ENCODE results near the gene PARP2. TPM values are rescaled to one million over a fixed set of nuclear protein-coding genes. Genes with fewer than 3 reads are reported as not detected.

The PARP2 gene
- total RNA-seq, 1 donor from 2014 or later: 50.7 TPM

- peaks cover 14% of the 10 kb centered on the region for H3K36me3 Mint-ChIP-seq (ENCODE audit: low read depth)
- no peaks in the 10 kb centered on the region for H3K9me3 Mint-ChIP-seq
Observed at GRCh38 chr14:20328705-20329104, 14.7 kb upstream of the PARP2 start.

GRCh38 chr14:20329355-20329754 is 14.1 kb upstream of the PARP2 start:
- peaks cover 10% of the 10 kb centered on the region for H3K36me3 Mint-ChIP-seq (ENCODE audit: low read depth)
- H3K4me1 Mint-ChIP-seq: peaks cover 51% of the 10 kb centered on the region
- H3K27ac Mint-ChIP-seq (ENCODE audit: unreplicated experiment): no peak overlapping the region
- no peak for DNase-seq (ENCODE audit: low read depth, low spot score)
- no peak for TF ChIP-seq CTCF (conservative IDR thresholded peaks at IDR 0.05)
- H3K4me3 Mint-ChIP-seq: peak overlapping the region; percentile 36
- no peaks in the 10 kb centered on the region for H3K9me3 Mint-ChIP-seq
- no peaks in the 10 kb centered on the region for H3K27me3 Mint-ChIP-seq (ENCODE audit: low read depth)

More at GRCh38 chr14:20328705-20329104, 14.7 kb upstream of the PARP2 start:
- DNase-seq (ENCODE audit: low read depth, low spot score): no peak
- no peak for TF ChIP-seq CTCF (conservative IDR thresholded peaks at IDR 0.05)
- Mint-ChIP-seq H3K4me3 (no peak overlapping the region), H3K27me3 (ENCODE audit: low read depth) (no peaks in the 10 kb centered on the region), H3K4me1 (peaks cover 51% of the 10 kb centered on the region), H3K27ac (ENCODE audit: unreplicated experiment) (no peak overlapping the region)

GRCh38 chr14:20331053-20331613 is 12.3 kb upstream of the PARP2 start:
- Mint-ChIP-seq H3K27me3 (ENCODE audit: low read depth) (no peaks in the 10 kb centered on the region), H3K4me1 (peaks cover 51% of the 10 kb centered on the region), H3K27ac (ENCODE audit: unreplicated experiment) (no peak overlapping the region), H3K9me3 (no peaks in the 10 kb centered on the region), H3K36me3 (ENCODE audit: low read depth) (peaks cover 7% of the 10 kb centered on the region), H3K4me3 (peak overlapping the region; percentile 83)
- DNase-seq (ENCODE audit: low read depth, low spot score): no peak
- TF ChIP-seq CTCF (conservative IDR thresholded peaks at IDR 0.05): no peak

GRCh38 chr14:20332431-20332787 is 11.0 kb upstream of the PARP2 start:
- H3K4me1 Mint-ChIP-seq: peaks cover 46% of the 10 kb centered on the region
- peak overlapping the region; percentile 100 for H3K27ac Mint-ChIP-seq (ENCODE audit: unreplicated experiment)
- TF ChIP-seq CTCF (conservative IDR thresholded peaks at IDR 0.05): no peak
- no peaks in the 10 kb centered on the region for H3K9me3 Mint-ChIP-seq
- peaks cover 5% of the 10 kb centered on the region for H3K36me3 Mint-ChIP-seq (ENCODE audit: low read depth)
- no peaks in the 10 kb centered on the region for H3K27me3 Mint-ChIP-seq (ENCODE audit: low read depth)
- DNase-seq (ENCODE audit: low read depth, low spot score): no peak
- H3K4me3 Mint-ChIP-seq: peak overlapping the region; percentile 98

GRCh38 chr14:20332788-20333493 is 10.5 kb upstream of the PARP2 start, which contains the start of gene CCNB1IP1:
CCNB1IP1 (minus strand) TSS chr14:20333279; CDS start chr14:20316523, 16,756 bp downstream.
- no peaks in the 10 kb centered on the region for H3K9me3 Mint-ChIP-seq
- TF ChIP-seq CTCF (conservative IDR thresholded peaks at IDR 0.05): no peak

More at GRCh38 chr14:20332788-20333493, 10.5 kb upstream of the PARP2 start, which contains the start of gene CCNB1IP1:
- Mint-ChIP-seq H3K4me3 (peak within 1 kb of the TSS; percentile 98), H3K27ac (ENCODE audit: unreplicated experiment) (peak within 1 kb of the TSS; percentile 100), H3K4me1 (peaks cover 41% of the 10 kb centered on the region), H3K36me3 (ENCODE audit: low read depth) (peaks cover 3% of the 10 kb centered on the region), H3K27me3 (ENCODE audit: low read depth) (no peaks in the 10 kb centered on the region)
- peak; percentile 51 for DNase-seq (ENCODE audit: low read depth, low spot score)
